Testis (tissue), 2 donors: ENCODE measurements around the gene DYNC1I1.

ENCODE experiments used
- POLR2A ChIP-seq: fragments of 450-650 bp; IDR thresholded peaks from one replicate; pipeline ENCODE4 v1.6.1; 2017; ENCODE audit warnings: antibody characterized with exemption, mild to moderate bottlenecking, moderate library complexity
- TF ChIP-seq, protein P1 (sequence below), 3 experiments: fragments of 450-650 bp in 2 of 3; fragments of 200-600 bp in 1 of 3; sonication (generic) in 1 of 3; IDR thresholded peaks; one replicate each; pipeline ENCODE4 v1.5.1; 2016 to 2019; ENCODE audit warnings: antibody characterized with exemption in 3 of 3, mild to moderate bottlenecking in 2 of 3, moderate library complexity in 1 of 3

DNA sequence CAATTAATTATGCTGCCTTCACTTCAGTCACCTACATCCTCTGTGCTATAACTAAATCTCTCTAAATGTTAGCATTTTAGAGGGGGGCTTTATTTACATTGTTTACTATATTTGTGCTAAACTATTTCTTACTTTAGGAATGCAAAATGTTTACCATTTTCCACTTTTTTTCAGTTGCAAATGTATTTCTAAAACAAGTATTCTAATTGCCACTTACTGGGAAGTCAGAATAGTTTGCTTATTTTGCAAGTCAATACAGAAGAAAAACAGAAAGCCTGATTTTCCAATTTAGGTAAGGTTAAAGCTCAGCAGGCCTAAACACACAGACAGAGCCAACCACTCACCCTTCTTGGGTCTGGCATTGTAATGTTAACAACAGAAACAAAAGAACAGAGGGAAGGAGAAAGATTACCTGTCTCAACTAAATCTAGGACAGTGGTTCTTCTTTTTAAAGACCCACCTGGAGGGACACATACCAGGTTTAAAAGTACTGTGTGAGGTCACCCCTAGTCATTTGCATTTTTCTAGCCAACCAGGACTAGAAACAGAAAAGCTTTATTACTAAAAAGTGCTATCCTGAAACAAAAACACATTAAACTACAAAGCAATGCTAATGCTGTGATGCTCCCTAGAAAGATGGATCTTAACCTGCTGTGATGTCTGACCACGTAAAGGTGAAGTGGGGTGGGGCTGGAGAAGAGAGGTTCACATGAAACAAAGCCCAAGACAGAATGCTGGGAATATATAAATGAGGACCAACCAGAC is 371.3 kb downstream of the DYNC1I1 start:
- TF ChIP-seq, protein P1, sequence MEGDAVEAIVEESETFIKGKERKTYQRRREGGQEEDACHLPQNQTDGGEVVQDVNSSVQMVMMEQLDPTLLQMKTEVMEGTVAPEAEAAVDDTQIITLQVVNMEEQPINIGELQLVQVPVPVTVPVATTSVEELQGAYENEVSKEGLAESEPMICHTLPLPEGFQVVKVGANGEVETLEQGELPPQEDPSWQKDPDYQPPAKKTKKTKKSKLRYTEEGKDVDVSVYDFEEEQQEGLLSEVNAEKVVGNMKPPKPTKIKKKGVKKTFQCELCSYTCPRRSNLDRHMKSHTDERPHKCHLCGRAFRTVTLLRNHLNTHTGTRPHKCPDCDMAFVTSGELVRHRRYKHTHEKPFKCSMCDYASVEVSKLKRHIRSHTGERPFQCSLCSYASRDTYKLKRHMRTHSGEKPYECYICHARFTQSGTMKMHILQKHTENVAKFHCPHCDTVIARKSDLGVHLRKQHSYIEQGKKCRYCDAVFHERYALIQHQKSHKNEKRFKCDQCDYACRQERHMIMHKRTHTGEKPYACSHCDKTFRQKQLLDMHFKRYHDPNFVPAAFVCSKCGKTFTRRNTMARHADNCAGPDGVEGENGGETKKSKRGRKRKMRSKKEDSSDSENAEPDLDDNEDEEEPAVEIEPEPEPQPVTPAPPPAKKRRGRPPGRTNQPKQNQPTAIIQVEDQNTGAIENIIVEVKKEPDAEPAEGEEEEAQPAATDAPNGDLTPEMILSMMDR (IDR thresholded peaks at IDR 0.05): no peak
- no peak for TF ChIP-seq POLR2A
